Raji (cell line): ENCODE results near the gene QTRT2.

ENCODE experiments used
- POLR2A ChIP-seq: IDR thresholded peaks from 2 replicates; pipeline ENCODE4 v1.6.1; 2011; ENCODE audit warnings: low read depth, low read length, control low read depth; ENCODE audit not compliant: insufficient read depth

Gene QTRT2

DNA sequence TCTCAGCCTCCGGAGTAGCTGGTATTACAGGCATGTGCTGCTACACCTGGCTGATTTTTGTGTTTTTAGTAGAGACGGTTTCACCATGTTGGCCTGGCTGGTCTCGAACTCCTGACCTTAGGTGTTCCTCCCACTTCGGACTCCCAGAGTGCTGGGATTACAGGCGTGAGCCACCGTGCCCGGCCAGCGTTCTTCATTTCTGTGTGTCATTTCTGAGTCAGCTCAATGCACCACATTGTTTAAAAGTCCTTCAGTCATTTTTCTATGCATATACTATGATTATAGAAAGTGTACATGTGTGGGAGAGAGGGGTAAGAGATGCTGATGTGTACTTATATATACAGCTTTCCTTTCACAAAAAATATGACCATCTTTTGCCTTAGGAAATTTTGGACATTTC, 2.1 kb downstream of the QTRT2 start:
- no peak for TF ChIP-seq POLR2A

DNA sequence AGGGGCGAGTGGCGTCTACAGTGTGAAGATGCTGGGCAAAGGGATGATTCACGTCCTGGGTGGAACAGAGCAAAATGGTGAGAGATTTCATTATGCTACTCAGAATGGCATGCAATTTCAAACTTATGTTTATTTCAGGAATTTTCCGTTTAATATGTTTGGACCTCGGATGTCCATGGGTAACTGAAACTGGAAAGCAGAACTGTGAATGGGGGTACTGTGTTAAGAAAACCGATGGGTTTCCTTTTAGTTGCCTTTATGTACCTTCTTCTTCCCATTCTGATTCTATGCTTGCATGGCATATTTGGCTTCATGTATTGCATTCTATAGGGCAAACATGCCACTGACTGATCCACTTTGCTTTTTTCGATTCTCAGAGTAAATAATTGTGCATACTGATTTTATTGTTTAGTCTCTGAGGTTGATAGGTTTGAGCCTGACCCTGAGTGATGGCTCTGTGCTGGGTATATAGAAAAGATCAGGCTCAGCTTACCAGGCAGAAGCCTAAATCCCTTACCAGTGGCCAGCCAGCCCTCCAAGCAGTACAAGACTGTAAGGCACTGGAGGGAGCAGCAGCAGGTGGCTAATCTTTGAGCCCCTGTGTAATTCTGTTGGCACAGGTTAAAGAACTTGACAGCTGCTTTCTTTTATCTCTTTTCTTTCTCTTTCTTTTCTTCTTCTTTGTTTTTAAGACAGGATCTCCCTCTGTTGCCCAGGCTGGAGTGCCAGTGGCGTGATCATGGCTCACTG, 4.5 kb downstream of the QTRT2 start:
- no peak for TF ChIP-seq POLR2A

GRCh38 chr3:114067804-114068203, 11.3 kb downstream of the QTRT2 start:
- TF ChIP-seq POLR2A = no peak

DNA sequence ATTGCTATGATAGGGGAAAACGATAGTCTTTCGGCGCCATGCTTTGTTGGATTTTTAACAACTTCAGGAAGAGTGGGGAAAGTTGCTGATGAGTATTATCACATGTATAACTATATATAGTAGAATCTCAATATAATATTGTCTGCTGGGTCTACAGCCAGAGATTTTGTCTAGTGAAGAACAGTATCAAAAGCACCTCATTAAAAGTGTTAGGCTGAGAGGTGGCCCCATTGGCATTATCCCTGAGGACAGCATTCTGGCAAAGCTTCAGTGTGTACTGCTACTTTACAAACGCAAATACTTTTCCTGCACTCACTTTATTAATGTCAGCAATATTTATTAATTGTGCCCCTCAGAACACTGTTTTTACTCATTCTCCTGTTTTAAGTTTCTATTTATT, 11.8 kb downstream of the QTRT2 start:
- TF ChIP-seq POLR2A = no peak

DNA sequence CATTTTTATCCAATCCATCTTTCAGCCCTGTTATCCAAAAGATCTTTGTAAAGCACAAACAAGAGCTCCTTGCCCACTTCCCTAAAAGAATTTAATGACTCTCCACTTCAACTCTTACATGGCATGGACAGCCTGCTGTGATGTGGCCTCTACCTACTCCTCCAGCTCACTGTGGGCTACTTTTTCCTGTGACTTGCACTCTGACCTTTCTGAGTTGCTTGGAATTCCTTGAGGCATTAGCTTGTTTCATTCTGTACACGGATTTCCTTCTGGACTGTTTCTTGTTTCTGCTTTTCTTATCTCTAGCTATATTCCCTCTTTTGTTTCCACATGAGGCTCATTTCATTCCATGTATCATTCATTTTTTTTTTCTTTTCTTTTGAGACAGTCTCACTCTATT, 15.2 kb downstream of the QTRT2 start:
- TF ChIP-seq POLR2A = no peak

DNA sequence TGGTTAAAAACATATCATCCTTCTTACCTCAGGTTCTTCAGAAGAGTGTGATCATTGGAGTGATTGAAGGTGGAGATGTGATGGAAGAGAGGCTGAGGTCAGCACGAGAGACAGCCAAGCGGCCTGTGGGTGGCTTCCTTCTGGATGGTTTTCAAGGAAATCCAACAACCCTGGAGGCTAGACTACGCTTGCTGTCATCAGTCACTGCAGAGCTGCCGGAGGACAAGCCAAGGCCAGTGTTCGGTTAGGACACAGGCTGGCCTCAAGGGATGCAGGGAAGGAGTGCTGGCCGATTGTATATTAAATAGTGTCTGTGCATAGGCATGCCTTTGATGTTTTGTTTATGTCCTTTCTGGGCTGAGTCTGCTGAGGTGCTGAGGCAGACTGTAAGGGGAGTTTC, 20.2 kb downstream of the QTRT2 start:
- no peak for TF ChIP-seq POLR2A

GRCh38 chr3:114078126-114078525, 21.6 kb downstream of the QTRT2 start:
- no peak for TF ChIP-seq POLR2A

- no peak for TF ChIP-seq POLR2A
Observed at GRCh38 chr3:114079761-114080160, 23.2 kb downstream of the QTRT2 start.

DNA sequence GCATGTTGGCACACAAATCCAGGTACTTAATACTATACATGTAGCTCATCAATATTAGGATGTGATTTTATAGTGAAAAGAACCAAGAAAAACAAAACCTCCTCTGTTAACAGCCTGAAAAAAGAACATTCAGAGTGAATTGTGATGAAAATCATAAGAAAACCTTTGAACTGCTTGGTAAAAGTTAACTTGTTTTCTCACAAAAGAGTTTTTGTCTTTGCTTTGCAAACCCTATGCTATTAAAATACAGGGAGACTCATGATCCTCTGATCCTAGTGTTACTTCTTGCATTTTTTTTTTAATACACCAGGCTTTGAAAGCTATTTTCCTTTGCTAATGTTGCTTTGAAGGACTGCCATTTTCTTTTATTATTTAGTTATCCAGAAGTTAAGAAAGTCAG, 23.7 kb downstream of the QTRT2 start:
- no peak for TF ChIP-seq POLR2A

- TF ChIP-seq POLR2A = no peak
Observed at GRCh38 chr3:114081037-114081436, 24.5 kb downstream of the QTRT2 start.

DNA sequence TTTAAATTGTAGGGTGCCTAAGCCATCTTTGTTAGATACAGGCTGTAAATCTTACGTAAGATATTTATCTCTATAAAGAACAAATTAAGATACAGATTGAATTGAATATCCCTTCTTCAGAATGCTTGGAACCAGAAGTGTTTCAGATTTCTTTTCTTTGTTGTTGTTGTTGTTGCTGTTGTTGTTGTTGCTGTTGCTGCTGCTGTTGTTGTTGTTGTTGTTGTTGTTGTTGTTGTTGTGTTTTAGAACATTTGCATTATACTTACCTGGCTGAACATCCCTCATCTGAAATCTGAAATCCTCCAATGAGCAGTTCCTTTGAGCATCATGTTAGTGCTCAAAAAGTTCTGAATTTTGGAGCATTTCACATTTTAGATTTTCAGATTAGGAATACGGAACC, 26.6 kb downstream of the QTRT2 start:
- no peak for TF ChIP-seq POLR2A

GRCh38 chr3:114086356-114086755, 29.8 kb downstream of the QTRT2 start:
- TF ChIP-seq POLR2A = no peak

- TF ChIP-seq POLR2A = no peak
Observed at GRCh38 chr3:114089675-114090074, 33.1 kb downstream of the QTRT2 start.

GRCh38 chr3:114092151-114093015, 35.8 kb downstream of the QTRT2 start:
- TF ChIP-seq POLR2A = no peak

GRCh38 chr3:114093016-114093380, 36.5 kb downstream of the QTRT2 start:
- no peak for TF ChIP-seq POLR2A

DNA sequence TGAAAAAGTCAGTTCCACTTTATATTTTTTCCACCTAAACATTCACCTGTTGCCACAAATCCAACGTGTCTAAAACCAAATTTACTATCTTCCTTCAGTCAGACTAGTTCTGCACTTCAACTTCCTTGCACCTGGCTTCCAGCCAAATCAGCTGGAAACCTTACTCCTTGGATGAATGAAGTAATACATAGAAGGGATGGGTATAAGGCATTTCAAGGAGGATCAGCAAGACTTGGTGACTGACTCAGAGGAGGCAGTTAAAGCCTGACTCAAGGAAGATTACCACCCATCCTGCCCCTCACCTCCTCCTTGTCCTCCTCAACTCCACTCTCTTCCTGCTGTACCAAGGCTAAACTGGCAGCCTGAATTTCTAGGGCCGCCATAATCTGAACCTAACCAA, 37.1 kb downstream of the QTRT2 start:
- TF ChIP-seq POLR2A = no peak
